Renal cortex interstitium (tissue), 11 donors: Measurements from ENCODE around the gene FOXS1. TPM values are rescaled to one million over a fixed set of nuclear protein-coding genes. Genes with fewer than 3 reads are reported as not detected.
A peak's percentile ranks its signal among the peaks of the same experiment; 100 is the strongest.

Experiments
- DNase-seq, 11 donors: peaks; one replicate each; pipeline ENCODE4 v3.0.0-alpha.2; 2013; ENCODE audit warnings: low read depth in 9 of 11, low spot score in 4 of 11; ENCODE audit errors: extremely low read depth in 1 of 11
- polyA plus RNA-seq, 3 donors: library from polyadenylated mRNA; unstranded; fragments of 120-200 nt; gene quantifications; one replicate each; pipeline ENCODE4 v1.2.1, GENCODE V29; 2013; ENCODE audit not compliant: insufficient read length in 3 of 3

The FOXS1 gene
- polyA plus RNA-seq, 3 donors: 4.9 to 8.9 (median 5.2) TPM

DNA sequence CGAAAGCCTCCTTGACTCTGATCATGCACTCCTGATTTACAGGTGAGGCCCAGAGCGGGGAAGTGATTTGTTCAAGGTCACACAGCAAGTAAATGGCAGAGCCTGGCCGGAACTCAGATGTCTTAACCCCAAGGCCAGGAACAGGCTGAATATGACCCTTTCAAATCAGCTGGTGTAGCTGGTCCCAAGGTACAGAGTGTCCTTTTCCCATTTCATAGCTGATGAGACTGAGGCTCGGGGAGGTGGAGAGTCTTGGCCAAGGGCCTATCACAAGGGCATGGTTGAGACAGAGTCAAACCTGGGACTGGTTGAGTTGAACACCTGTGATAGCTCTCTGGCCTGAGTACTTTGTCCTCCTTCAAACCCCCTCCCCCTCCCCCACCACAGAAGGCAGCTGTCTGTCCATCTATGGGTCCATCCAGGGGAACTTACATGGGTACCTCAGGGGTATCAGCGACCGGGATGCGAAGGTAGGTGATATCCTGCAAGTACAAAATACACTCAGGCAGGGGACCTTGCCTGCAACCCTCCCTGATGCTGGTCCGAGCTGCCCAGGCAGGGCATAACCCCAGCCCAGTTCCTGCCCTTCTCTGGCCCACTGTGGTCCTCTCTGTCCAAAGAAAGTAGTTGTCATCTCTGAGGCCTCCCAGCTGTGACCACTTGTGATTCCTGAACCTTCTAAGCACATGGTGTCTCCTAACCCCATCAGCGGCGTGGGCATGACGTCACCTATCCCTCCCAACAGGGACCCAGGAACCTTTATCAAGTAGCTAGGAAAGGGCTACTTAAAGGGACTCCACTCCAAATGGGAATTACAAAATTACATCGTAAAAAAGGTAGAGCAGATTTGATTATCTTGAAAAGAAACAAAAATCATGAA, 19.4 kb upstream of the FOXS1 start:
- DNase-seq: no peak

DNA sequence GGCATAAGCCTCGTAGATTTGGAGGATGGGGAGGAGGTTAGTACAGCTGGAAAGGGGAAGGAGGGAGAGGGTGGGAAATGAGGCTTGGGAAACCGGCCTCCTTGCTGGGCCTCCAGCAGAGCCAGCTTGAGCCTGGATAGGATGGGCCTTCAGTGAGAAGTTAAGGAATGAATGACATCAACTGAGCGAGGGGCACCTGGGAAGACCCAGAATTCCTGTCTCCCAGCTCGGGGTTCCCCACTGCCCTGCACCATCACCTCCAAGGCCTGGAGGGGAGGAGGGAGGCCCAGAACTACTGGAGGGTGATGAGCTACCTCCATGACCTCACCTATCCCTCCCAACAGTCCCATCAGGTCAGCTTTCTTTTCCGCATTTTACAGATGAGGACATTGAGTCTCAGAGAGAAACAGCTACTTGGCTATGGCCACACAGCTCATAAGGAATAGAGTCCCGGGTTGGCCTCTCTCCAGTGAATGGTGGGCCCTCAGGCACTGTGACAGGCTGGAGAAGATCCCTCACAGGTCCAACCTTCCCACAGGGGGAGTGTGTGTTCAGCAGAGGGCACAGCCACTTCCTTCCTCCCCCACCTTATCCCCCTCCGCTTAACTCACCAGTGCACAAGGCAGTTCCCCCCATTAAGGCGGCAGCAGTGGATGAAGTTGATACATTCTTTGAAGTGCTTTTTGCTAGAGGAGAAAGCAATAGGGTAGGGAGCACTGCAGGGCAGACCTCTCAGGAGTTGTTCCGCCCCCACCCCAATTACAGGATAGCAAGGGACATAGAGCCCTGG, 18.1 kb upstream of the FOXS1 start:
- no peak for DNase-seq

DNA sequence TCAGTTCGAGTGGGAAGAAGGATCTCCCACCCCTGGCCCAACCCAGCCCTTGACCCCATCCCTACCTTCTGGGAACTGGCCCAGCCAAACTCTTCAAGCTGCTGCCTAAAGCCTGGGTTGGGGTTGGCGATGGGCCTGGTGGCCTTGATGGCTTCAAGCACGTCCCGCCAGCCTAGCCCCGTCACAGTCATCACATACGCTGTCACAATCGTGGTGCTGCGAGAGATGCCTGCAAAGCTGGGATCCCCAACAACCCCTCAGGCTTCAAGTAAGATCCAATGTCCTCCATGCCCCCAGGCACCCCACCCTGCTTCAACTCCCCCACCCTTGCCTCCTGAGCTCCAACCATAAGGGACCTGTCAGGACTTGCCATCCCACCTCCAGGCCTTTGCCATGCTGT, 17.1 kb upstream of the FOXS1 start:
- no peak for DNase-seq

DNA sequence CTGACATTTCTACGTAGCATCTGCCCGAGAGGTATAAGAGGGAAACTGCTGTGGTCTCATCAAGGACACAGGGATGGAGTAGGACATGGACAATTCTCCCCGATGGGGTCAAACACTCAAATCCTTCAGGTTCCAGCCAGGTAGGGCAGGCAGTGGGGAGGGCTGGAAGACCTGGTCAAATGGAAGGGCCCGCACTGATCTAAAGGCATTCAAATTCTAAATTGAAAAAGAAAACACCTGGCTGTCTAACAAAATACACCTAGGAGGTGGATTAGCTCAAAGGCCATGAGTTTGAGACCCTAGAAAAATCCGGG, 16.7 kb upstream of the FOXS1 start:
- no peak for DNase-seq

DNA sequence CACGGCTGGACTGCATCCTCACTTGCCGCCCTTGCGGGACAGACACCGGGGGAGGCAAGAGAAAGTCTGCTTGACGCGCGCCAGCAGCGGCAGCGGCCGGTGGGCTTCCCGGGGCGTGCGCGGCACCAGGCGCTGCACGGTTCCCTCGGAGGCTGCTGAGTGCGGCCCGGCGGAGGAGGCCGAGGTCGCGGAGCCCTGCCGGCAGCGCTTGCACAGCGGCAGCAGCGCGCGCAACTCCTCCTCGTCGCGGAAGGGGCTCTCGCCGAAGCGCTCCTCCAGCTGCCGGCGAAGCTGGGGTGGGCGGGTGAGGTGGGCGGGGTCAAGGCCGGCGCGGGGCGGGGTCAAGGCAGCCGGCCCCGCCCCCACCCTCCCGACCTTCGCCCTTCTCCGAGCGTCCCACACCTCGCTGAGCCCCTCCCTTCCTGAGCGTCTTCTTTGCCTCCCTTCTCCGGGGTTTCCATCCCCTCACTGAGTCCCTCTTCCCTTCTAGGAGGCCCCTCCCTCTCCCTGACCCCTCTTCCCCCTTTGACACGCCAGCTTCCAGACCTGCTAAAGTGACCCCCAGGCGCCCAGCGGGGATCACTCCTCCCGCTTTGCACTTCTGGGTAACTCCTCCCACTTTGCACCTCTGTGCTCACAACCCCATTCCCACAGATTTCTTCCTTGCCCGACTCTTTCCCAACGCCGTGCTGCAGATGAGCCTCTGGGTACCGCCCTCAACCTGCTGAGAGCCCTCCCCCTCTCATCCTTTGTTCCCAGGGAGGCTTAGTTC, 16.2 kb upstream of the FOXS1 start:
- peak in 6 of 11 donors; percentile 61 to 71 (median 66) for DNase-seq

DNA sequence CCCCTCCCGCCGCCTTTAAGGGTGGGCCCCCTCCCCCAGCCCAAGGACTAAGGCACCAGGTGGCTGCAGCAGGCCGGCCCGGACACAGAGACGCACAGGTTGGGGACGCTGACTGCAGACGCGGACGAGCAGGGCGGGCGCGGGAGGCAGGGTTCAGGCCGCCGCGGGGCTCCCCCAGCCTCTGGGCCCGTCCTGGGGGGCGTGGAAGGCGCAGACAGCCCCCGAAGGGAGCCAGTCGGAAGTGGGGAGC, 15.7 kb upstream of the FOXS1 start:
- DNase-seq: peak in 1 of 11 donors; percentile 53

DNA sequence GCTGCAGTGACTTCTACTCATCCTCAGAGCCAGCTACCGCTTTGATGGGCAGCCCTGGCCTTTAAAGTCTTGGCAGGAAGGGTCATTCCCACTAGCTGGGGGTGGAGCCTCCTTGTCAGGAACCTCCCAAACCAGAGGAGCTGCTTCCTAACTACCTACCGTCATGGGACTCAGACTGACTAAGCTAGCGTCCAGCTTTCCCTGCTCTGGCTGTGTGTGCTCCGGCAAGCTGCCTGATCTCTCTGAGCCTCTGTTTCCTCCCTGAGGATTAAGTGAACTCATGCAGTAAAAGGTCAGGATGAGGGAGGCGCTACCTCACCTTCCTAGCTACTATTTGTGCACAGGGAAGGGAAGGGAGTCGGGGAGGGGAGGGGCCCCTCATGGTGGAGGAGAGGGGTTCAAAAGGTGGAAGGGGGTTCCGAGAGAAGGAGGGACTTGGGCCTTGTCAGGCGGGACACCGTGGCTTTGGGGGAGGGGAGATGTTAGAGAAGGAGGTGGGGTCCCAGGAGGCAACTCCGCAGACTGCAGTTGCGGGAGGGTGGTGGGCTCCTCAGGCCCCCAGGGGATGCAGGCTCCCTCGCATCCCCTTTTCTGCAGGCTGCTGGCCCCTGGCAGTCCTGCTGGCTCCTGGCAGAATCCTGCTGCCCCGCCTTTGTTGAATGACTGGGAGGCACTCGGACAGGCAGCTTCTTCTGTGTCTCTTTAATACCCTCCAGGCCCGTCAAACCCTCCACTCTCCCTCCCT, 15.2 kb upstream of the FOXS1 start:
- no peak for DNase-seq

DNA sequence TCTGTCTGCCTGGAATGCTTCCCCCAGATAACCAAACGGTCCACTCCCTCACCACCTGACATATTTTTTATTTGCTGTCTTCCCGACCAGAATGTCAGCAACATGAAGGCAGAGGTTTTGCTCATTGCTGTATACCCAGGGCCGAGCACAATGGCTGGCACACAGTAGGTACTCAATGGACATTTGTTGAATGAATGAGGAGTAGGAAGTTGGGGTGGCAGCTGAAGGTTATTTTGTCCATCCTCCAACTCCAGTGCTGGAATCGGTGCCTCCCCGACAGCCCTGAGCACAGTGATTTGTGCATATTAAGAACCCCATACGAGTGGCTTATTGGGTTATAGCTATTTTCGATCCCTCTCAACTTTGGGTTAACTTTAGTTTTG, 14.6 kb upstream of the FOXS1 start:
- no peak for DNase-seq

DNA sequence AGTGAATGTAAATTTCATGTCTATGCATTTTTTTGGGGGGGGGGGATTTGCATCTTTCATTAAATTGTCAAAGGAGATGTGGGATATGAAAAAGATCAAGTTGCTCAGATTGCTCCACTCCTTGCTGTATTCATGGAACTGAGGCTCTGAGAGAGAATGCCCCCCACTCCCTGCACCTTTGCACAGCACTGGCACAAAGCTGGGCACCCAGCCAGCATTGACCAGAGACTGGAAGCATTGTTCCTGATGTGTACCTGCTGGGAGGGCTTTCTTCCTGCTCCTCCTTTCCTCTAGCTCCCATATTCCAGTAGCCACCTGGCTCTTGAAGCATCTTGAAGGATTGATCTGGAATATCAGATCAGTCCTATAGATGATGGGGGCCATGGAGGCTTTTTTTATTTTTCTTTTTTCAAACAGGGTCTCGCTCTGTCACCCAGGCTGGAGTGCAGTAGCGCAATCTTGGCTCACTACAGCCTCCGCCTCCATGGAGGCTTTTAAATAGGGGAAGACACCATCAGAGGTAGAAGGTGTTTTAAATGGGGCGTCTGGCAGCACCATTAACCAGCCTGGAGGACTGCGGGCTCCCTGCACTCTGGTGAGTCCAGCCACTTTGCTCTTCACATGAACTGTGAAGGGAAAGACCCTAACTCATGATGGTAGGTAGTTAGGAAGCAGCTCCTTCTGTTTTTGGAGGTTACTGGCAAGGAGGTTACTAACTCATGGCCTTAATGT, 14.0 kb upstream of the FOXS1 start:
- no peak for DNase-seq

DNA sequence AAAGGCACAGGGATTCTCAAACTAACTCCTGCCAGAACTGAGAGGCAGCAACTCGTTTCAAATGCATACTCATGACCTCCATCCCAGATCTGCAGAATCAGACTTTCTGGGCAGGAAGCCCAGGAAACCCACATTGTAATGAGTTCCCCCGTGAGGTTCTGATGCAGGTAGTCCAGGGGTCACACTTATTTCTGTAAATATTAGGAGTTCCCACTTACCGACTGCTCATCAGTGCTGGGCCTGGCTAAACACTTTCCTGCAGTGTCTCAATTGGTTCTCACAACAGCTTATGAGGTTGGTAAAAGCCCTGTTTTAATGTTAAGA, 13.3 kb upstream of the FOXS1 start:
- DNase-seq: no peak

DNA sequence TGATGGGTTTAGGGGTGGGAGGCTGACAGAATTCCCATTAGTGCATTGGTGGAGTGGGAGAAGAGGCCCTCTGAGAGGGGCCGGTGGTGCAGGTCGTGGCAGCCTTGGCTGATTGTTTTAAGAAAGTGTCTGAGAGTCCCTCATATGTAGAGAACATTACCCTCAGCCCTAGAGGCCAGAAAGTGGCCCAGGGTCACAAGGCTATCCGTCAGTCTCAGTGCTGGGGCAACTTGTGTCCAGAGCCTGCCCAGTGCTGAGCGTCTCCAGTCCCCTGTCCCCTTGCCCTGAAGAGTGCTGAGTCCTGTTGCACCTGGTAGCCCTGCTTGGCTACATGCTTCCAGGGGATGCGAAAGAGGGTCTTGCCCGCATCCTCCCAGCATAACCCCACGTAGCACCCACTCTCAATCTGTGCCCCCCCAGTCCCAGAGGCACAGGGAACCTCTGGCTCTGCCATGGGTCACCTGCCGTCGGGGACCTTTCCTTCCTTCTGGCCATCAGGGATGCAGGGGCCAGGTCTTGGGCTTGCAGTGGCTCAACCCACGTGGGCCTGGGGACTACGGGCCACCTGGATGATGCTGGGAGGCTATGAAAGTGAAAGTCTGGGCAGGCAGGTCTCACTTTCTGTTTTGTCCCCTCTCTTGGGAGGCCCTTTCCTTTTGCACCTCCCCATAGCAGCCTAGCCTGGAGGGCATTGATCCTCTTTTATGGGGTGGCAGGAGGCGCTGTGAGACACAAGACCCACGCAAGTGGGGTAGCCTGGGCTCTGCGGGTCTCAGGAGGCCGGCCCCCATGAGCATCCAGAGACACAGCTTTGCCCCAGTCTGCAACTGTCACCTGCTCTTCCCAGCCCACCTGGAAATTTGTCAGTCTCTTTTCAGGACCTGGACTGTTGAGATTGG, 12.7 kb upstream of the FOXS1 start:
- DNase-seq: no peak

DNA sequence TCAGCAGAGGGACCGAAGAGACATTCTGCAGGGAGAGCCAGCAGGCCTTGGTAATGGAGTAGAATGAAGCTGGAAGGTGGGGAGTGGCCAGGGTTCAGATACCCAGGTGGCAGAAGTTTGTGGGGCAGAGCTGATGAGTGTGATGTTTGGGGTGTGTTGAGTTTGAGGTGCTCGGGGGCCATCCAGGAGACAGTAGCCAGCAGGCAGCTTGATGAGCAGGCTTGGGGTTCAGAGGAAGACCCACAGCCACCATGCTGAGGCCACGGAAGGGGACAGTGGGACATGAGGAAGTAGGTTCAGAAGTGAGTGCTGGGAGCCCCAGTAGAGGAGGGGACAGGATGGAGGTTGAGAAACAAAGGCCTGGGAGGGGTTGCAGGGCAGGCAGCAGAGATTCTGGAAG, 11.1 kb upstream of the FOXS1 start:
- DNase-seq: no peak

DNA sequence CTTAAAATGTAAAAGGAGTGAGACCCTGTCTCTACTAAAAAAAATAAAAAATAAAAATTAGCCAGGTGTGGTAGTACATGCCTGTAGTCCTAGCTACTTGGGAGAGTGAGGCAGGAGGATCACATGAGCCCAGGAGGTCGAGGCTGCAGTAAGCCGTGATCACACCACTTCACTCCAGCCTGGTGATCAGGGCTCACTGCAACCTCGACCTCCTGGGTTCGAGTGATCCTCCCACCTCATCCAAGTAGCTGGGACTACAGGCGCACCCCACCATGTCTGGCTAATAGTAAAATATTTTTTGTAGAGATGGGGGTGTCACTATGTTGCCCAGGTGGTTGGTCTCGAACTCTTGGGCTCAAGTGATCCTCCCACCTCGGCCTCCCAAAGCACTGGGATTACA, 8.1 kb upstream of the FOXS1 start:
- no peak for DNase-seq

DNA sequence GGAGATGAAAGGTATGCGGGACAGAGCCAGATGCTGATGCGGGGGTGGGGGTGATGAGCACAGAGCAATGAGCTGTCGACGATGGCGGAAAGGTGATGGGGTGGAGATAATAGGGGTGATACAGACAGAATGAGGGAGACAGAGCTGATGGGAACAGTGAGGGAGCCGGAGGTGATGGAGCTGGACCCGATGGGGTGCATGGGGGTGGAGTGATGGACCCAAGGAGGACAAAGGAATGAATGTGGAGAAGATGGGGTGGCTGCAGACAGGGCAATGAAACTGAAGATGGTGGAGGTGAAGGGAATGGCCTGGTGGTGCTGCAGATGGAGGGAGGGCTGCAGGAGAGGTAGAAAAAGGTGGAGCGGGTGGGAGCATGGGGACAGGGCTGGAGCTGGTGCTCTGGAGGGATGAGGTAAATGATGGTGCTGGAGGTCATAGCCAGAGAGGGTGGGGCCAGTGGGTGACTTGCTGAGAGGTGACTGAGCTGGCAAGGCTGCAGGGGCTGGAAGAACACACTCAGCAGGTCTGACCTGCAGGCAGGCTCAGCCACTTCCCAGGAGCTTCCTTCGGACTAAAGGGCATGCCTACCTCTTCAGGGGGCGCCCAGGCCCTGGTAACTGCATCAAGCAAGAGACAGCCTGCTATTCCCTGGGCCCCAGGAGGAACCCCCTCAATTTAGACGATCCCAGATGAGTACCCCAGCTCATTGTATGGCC, 6.0 kb upstream of the FOXS1 start:
- no peak for DNase-seq

DNA sequence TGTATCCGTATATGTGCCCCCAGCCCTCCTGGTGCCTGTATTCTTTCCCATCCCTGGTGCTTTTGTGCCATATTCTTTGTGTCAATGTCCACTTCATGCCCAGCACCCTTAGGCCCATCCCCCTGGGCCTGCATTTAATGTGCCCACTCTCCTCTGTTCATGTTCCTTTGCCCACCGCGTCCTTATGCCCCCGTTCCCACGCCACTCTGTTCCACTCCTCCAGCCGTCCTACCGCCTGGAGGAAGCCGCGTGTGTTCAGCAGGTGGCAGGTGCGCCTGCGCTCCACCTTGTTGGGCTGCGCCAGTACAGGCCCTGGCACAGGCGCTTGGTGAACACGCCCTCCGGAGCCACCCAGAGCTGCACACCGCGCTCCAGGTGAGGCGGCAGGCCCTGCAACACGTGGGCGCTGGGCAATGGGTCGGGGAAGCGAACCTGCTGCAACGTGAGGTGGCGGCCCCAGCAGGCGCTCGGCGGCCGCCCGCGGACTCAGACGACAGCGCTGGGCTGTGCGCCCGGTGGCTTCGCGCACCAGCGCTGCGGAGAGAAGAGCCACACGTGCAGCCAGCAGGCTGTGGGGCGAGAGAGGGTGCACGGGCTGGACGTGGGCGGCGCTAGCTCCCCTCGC, 4.0 kb upstream of the FOXS1 start:
- no peak for DNase-seq

DNA sequence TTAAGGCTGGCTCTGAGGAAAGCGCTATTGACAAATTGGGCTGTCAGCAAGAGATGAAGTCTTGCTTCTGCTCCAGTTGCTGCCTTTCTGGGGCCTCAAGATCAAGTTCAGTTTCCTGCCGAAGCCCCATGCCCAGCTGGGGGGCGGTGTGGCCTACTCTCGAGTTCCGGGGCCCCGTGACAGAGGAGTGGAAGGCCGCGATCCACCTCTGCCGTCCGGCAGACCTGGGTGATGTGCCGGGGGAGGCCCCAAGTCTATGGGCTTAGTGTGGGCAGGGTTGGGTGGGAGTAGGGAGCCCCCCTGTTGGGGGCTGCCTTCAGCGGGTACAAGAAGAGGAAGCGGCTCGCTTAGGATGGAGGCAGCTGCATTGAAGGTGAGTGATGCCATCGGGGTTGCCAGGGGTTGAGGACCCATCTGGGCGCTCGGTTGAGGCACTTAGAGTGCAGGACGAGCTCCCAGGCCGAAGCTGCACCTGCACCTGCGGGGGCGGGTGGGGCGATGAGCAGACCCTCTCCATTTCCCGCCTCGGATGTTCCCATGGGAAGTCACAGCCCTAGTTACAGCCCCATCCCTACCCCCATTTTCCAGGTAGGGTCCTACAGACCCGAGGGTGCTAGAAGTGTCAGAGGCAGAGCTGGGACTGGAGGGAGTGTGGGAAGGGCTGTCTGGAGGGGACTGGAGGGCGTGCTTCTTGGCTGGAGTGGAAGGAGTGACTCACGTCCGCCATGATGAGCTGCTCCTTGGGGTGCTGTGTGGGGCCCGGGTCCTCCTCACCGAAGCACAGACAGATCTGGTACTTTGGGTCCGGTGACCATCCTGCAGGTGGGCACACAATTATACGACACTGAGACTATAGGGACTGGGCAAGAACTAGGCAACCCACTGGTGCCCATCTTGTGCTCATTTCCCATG, 2.9 kb upstream of the FOXS1 start:
- DNase-seq: no peak
